PFSK-1 (cell line): ENCODE results near the gene CR1.

Source experiments
- POLR2AphosphoS5 ChIP-seq: IDR thresholded peaks from 2 replicates; pipeline ENCODE4 v1.6.1; 2012; ENCODE audit warnings: low read depth, mild to moderate bottlenecking, control low read depth, low read length, moderate library complexity
- TF ChIP-seq, protein P1 (sequence below), 2 experiments: IDR thresholded peaks; 2 replicates each; pipeline versions ENCODE4 v1.6.1 to v1.8.0; 2011 to 2012; ENCODE audit warnings: low read depth in 2 of 2, low read length in 2 of 2, control low read depth in 1 of 2, inconsistent platforms in 1 of 2, mild to moderate bottlenecking in 1 of 2, moderate library complexity in 1 of 2; ENCODE audit not compliant: insufficient read depth in 1 of 2

DNA sequence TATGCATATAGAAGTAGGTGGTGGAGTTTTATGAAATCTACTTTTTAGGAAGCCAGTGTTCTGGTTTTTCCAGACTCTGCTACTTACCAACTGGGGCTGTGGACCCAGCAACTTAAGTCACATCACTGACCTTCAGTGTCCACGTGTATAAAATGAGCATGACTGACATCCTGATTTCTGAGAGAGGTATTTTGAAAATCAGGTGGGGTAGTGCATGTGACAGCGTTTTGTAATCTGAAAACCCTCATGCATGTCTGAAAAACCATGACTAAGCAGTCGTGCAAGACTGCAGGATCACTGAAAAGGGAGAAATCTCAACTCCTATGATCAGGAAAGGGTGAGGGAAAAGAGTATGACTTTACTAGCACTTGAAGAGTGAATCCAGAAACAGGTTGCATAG is 175.0 kb downstream of the CR1 start:
- TF ChIP-seq, protein P1, sequence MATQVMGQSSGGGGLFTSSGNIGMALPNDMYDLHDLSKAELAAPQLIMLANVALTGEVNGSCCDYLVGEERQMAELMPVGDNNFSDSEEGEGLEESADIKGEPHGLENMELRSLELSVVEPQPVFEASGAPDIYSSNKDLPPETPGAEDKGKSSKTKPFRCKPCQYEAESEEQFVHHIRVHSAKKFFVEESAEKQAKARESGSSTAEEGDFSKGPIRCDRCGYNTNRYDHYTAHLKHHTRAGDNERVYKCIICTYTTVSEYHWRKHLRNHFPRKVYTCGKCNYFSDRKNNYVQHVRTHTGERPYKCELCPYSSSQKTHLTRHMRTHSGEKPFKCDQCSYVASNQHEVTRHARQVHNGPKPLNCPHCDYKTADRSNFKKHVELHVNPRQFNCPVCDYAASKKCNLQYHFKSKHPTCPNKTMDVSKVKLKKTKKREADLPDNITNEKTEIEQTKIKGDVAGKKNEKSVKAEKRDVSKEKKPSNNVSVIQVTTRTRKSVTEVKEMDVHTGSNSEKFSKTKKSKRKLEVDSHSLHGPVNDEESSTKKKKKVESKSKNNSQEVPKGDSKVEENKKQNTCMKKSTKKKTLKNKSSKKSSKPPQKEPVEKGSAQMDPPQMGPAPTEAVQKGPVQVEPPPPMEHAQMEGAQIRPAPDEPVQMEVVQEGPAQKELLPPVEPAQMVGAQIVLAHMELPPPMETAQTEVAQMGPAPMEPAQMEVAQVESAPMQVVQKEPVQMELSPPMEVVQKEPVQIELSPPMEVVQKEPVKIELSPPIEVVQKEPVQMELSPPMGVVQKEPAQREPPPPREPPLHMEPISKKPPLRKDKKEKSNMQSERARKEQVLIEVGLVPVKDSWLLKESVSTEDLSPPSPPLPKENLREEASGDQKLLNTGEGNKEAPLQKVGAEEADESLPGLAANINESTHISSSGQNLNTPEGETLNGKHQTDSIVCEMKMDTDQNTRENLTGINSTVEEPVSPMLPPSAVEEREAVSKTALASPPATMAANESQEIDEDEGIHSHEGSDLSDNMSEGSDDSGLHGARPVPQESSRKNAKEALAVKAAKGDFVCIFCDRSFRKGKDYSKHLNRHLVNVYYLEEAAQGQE (IDR thresholded peaks at IDR 0.05; ENCODE audit: insufficient read depth in 1 of 2, low read depth in 2 of 2, low read length in 2 of 2), result no peak
- TF ChIP-seq POLR2AphosphoS5, result no peak
